HEK293 (cell line): ENCODE data around the gene NEURL1.

Experiments
- CTCF ChIA-PET: fragments of 350-600 bp; formaldehyde crosslinking; extraction: SDS; loops from one replicate; lab custom pipeline; 2021; ENCODE audit warnings: antibody characterized with exemption; lab: Yijun Ruan, JAX
- POLR2A ChIA-PET: fragments of 300-600 bp; formaldehyde crosslinking; extraction: SDS; loops from one replicate; lab custom pipeline; 2020; ENCODE audit warnings: antibody characterized with exemption, inconsistent platforms; lab: Yijun Ruan, JAX
- H3K27ac ChIP-seq: fragments of 200-500 bp; sonication (Bioruptor generic); 2 replicates; pipeline ENCODE4 v1.5.1; 2014; ENCODE audit warnings: low read depth, low read length, control low read depth, inconsistent platforms; ENCODE audit errors: extremely low read depth
- H3K36me3 ChIP-seq, 2 experiments: fragments of 200-500 bp in 1 of 2; sonication (Bioruptor generic) in 1 of 2; 1 replicate in 1 of 2; 2 replicates in 1 of 2; pipeline ENCODE4 v1.5.1; 2014 to 2017; ENCODE audit warnings: inconsistent platforms in 2 of 2, low read length in 2 of 2; ENCODE audit not compliant: control insufficient read depth in 2 of 2, insufficient read depth in 1 of 2
- H3K4me1 ChIP-seq: fragments of 200-500 bp; sonication (Bioruptor generic); 2 replicates; pipeline ENCODE4 v1.5.1; 2014; ENCODE audit warnings: mild to moderate bottlenecking, low read length, inconsistent platforms; ENCODE audit not compliant: control insufficient read depth, insufficient read depth
- H3K4me3 ChIP-seq: 2 replicates; pipeline ENCODE4 v1.5.1; 2011; ENCODE audit warnings: low read depth, mild to moderate bottlenecking, control low read depth, low read length, moderate library complexity
- H3K9me3 ChIP-seq: fragments of 200-500 bp; sonication (Bioruptor generic); 2 replicates; pipeline ENCODE4 v1.5.1; 2014; ENCODE audit warnings: low read depth, low read length, inconsistent platforms; ENCODE audit not compliant: control insufficient read depth, insufficient read depth
- HOXD13 ChIP-seq: sonication (generic); formaldehyde crosslinking; IDR thresholded peaks from 2 replicates; pipeline ENCODE4 v1.8.0; 2022; ENCODE audit warnings: missing genetic modification reagents, borderline replicate concordance
- MEIS1 ChIP-seq: sonication (generic); formaldehyde crosslinking; IDR thresholded peaks from 2 replicates; pipeline ENCODE4 v1.8.1; 2022; ENCODE audit warnings: missing genetic modification reagents, mild to moderate bottlenecking, borderline replicate concordance
- OSR2 ChIP-seq: fragments of 450-650 bp; formaldehyde crosslinking; IDR thresholded peaks from 2 replicates; pipeline ENCODE4 v1.5.1; 2016; ENCODE audit warnings: missing biosample characterization, missing genetic modification characterization
- ZFP41 ChIP-seq: fragments of 450-650 bp; formaldehyde crosslinking; IDR thresholded peaks from 2 replicates; pipeline ENCODE4 v1.5.1; 2016; ENCODE audit warnings: missing biosample characterization, missing genetic modification characterization, borderline replicate concordance
- ZFP69B ChIP-seq: fragments of 450-650 bp; formaldehyde crosslinking; IDR thresholded peaks from 2 replicates; pipeline ENCODE4 v1.5.1; 2016; ENCODE audit warnings: missing biosample characterization, missing genetic modification characterization
- ZNF10 ChIP-seq: fragments of 450-650 bp; formaldehyde crosslinking; IDR thresholded peaks from 2 replicates; pipeline ENCODE4 v1.5.1; 2017; ENCODE audit warnings: missing biosample characterization, missing genetic modification characterization
- ZNF112 ChIP-seq: fragments of 450-650 bp; formaldehyde crosslinking; IDR thresholded peaks from 2 replicates; pipeline ENCODE4 v1.5.0; 2017; ENCODE audit warnings: missing biosample characterization, missing genetic modification characterization
- ZNF140 ChIP-seq: fragments of 450-650 bp; formaldehyde crosslinking; IDR thresholded peaks from 2 replicates; pipeline ENCODE4 v1.5.1; 2016; ENCODE audit warnings: missing biosample characterization, missing genetic modification characterization
- ZNF23 ChIP-seq: fragments of 450-650 bp; formaldehyde crosslinking; IDR thresholded peaks from 2 replicates; pipeline ENCODE4 v1.5.1; 2016; ENCODE audit warnings: missing biosample characterization, missing genetic modification characterization, borderline replicate concordance
- ZNF239 ChIP-seq: fragments of 450-650 bp; formaldehyde crosslinking; IDR thresholded peaks from 2 replicates; pipeline ENCODE4 v1.5.1; 2016; ENCODE audit warnings: missing biosample characterization, missing genetic modification characterization
- ZNF302 ChIP-seq: fragments of 450-650 bp; formaldehyde crosslinking; IDR thresholded peaks from 2 replicates; pipeline ENCODE4 v1.5.1; 2016; ENCODE audit warnings: missing biosample characterization, missing genetic modification characterization, low read depth
- ZNF404 ChIP-seq: fragments of 450-650 bp; formaldehyde crosslinking; IDR thresholded peaks from 2 replicates; pipeline ENCODE4 v1.5.1; 2017; ENCODE audit warnings: missing biosample characterization, missing genetic modification characterization
- ZNF433 ChIP-seq: fragments of 450-650 bp; formaldehyde crosslinking; IDR thresholded peaks from 2 replicates; pipeline ENCODE4 v1.5.1; 2016; ENCODE audit warnings: missing biosample characterization, missing genetic modification characterization, low read depth
- ZNF501 ChIP-seq: fragments of 450-650 bp; formaldehyde crosslinking; IDR thresholded peaks from 2 replicates; pipeline ENCODE4 v1.5.1; 2016; ENCODE audit warnings: missing biosample characterization, missing genetic modification characterization
- ZNF521 ChIP-seq: fragments of 450-650 bp; formaldehyde crosslinking; IDR thresholded peaks from 2 replicates; pipeline ENCODE4 v1.5.1; 2017; ENCODE audit warnings: missing biosample characterization, mild to moderate bottlenecking, missing genetic modification characterization
- ZNF530 ChIP-seq: fragments of 450-650 bp; formaldehyde crosslinking; IDR thresholded peaks from 2 replicates; pipeline ENCODE4 v1.5.1; 2016; ENCODE audit warnings: low read depth, missing biosample characterization, missing genetic modification characterization
- ZNF596 ChIP-seq: fragments of 450-650 bp; IDR thresholded peaks from 2 replicates; pipeline ENCODE4 v1.5.0; 2018; ENCODE audit warnings: missing biosample characterization, mild to moderate bottlenecking, missing genetic modification characterization, moderate library complexity
- ZNF600 ChIP-seq: fragments of 450-650 bp; formaldehyde crosslinking; IDR thresholded peaks from 2 replicates; pipeline ENCODE4 v1.5.1; 2016; ENCODE audit warnings: missing biosample characterization, missing genetic modification characterization
- ZNF701 ChIP-seq: fragments of 450-650 bp; formaldehyde crosslinking; IDR thresholded peaks from 2 replicates; pipeline ENCODE4 v1.5.1; 2016; ENCODE audit warnings: missing biosample characterization, missing genetic modification characterization
- ZNF843 ChIP-seq: fragments of 450-650 bp; formaldehyde crosslinking; IDR thresholded peaks from 2 replicates; pipeline ENCODE4 v1.5.1; 2016; ENCODE audit warnings: missing biosample characterization, missing genetic modification characterization
- TF ChIP-seq, protein P1 (sequence below): fragments of 450-650 bp; formaldehyde crosslinking; IDR thresholded peaks from 2 replicates; pipeline ENCODE4 v1.5.1; 2016; ENCODE audit warnings: missing biosample characterization, missing genetic modification characterization
- TF ChIP-seq, protein P2 (sequence below): fragments of 450-650 bp; formaldehyde crosslinking; IDR thresholded peaks from 2 replicates; pipeline ENCODE4 v1.5.1; 2016; ENCODE audit warnings: missing biosample characterization, missing genetic modification characterization
- TF ChIP-seq, protein P3 (sequence below): fragments of 450-650 bp; formaldehyde crosslinking; IDR thresholded peaks from 2 replicates; pipeline ENCODE4; 2016; ENCODE audit warnings: missing biosample characterization, missing genetic modification characterization
- TF ChIP-seq, protein P4 (sequence below): fragments of 450-650 bp; formaldehyde crosslinking; IDR thresholded peaks from 2 replicates; pipeline ENCODE4 v1.5.1; 2017; ENCODE audit warnings: missing biosample characterization, missing genetic modification characterization
- TF ChIP-seq, protein P5 (sequence below): fragments of 450-650 bp; formaldehyde crosslinking; IDR thresholded peaks from 2 replicates; pipeline ENCODE4 v1.5.1; 2017; ENCODE audit warnings: missing biosample characterization, missing genetic modification characterization

The NEURL1 gene

DNA sequence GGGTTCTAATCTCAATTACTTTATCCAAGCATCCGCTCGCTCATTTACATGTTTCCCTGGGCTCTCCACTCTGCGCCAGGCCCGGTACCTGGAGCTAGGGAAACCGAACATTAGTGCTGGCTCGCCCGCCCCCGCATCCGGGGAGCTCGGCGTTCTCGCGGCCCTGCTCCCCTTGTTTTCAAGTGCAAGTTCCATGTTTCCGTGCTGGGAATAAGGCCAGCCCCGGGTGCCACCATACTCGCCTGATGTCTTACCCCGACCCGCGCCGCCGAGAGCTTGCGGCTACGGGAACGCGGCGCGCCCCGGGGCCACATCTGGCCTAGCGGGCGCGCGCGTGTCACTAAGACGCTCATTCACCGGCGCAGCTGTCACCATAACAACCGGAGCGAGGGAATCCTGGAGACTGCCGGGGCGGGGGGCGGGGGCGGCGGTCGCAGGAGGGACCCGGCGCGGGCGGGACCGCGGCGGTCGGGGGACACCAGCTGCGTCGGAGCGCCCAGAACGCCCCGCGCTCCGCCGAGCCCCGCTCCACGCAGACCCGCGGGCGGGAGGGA lies at the start of gene NEURL1 (continued):
- TF ChIP-seq, protein P1, sequence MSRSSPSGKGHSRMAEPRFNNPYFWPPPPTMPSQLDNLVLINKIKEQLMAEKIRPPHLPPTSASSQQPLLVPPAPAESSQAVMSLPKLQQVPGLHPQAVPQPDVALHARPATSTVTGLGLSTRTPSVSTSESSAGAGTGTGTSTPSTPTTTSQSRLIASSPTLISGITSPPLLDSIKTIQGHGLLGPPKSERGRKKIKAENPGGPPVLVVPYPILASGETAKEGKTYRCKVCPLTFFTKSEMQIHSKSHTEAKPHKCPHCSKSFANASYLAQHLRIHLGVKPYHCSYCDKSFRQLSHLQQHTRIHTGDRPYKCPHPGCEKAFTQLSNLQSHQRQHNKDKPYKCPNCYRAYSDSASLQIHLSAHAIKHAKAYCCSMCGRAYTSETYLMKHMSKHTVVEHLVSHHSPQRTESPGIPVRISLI (tag by site-specific recombination) = no peak

DNA sequence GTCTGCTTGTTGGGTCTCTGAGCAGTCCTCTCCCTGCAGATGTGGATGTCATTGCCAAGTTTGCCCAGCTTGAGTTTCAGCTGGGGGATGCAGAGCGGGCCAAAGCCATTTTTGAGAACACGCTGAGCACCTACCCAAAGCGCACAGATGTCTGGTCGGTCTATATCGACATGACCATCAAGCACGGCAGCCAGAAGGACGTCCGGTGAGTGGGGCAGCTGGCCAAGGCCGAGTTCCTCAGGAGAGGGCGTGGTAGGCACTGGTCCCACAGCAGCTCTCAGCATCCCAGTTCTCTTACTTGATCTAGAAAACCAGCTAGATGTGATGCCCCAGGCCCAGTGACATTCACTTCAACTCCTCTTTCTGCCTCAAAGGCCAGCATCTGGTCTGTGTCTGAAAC lies 49.0 kb upstream of the NEURL1 start:
- peaks cover 19 to 92% of the 10 kb centered on the region in 2 experiments; a peak in 2 of 3 replicates for H3K36me3 ChIP-seq
- POLR2A ChIA-PET = interaction anchor here (0.6 kb wide), 1 partner anchor 19 kb away, joined by 4 read pairs; no protein-coding TSS in a partner anchor
- no peaks in the 10 kb centered on the region for H3K4me1 ChIP-seq
- TF ChIP-seq ZFP41 (tag by site-specific recombination) (no peak), ZNF521 (tag by site-specific recombination) (no peak), ZNF843 (no peak), ZNF23 (no peak), ZNF112 (tag by site-specific recombination) (no peak), ZNF501 (no peak), ZNF433 (tag by site-specific recombination) (no peak), ZNF530 (tag by site-specific recombination) (no peak), MEIS1 (CRISPR knock-in tag) (no peak), OSR2 (tag by site-specific recombination) (no peak), ZNF10 (no peak), ZNF600 (tag by site-specific recombination) (no peak), ZNF701 (no peak), ZNF140 (tag by site-specific recombination) (no peak), ZNF302 (tag by site-specific recombination) (no peak)
- TF ChIP-seq, protein P2, sequence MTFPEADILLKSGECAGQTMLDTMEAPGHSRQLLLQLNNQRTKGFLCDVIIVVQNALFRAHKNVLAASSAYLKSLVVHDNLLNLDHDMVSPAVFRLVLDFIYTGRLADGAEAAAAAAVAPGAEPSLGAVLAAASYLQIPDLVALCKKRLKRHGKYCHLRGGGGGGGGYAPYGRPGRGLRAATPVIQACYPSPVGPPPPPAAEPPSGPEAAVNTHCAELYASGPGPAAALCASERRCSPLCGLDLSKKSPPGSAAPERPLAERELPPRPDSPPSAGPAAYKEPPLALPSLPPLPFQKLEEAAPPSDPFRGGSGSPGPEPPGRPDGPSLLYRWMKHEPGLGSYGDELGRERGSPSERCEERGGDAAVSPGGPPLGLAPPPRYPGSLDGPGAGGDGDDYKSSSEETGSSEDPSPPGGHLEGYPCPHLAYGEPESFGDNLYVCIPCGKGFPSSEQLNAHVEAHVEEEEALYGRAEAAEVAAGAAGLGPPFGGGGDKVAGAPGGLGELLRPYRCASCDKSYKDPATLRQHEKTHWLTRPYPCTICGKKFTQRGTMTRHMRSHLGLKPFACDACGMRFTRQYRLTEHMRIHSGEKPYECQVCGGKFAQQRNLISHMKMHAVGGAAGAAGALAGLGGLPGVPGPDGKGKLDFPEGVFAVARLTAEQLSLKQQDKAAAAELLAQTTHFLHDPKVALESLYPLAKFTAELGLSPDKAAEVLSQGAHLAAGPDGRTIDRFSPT (tag by site-specific recombination) = no peak
- no peak overlapping the region for H3K27ac ChIP-seq
- no peak overlapping the region for H3K4me3 ChIP-seq
- CTCF ChIA-PET = no interaction called here
- H3K9me3 ChIP-seq = no peaks in the 10 kb centered on the region

DNA sequence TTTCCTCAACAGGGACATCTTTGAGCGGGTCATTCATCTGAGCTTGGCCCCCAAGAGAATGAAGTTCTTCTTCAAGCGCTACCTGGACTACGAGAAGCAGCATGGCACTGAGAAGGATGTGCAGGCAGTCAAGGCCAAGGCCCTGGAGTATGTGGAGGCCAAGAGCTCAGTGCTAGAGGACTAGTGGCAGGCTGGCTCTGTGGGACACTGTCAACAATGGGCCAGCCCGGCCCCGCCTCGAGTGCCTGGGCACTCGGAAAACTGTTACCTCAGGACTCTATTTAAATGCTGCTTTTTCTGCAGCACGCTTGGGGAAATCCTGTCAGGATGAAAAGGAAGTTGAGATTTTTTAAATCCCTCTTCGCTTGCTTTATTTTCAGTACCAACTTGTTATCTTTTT lies 48.1 kb upstream of the NEURL1 start:
- TF ChIP-seq ZFP69B = no peak
- TF ChIP-seq HOXD13 (CRISPR knock-in tag) = no peak
- TF ChIP-seq, protein P3, sequence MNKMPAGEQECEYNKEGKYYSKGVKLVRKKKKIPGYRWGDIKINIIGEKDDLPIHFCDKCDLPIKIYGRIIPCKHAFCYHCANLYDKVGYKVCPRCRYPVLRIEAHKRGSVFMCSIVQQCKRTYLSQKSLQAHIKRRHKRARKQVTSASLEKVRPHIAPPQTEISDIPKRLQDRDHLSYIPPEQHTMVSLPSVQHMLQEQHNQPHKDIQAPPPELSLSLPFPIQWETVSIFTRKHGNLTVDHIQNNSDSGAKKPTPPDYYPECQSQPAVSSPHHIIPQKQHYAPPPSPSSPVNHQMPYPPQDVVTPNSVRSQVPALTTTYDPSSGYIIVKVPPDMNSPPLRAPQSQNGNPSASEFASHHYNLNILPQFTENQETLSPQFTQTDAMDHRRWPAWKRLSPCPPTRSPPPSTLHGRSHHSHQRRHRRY (tag by site-specific recombination) = no peak
- TF ChIP-seq ZNF404 = no peak
- TF ChIP-seq ZNF596 (tag by site-specific recombination) = no peak
- TF ChIP-seq, protein P4, sequence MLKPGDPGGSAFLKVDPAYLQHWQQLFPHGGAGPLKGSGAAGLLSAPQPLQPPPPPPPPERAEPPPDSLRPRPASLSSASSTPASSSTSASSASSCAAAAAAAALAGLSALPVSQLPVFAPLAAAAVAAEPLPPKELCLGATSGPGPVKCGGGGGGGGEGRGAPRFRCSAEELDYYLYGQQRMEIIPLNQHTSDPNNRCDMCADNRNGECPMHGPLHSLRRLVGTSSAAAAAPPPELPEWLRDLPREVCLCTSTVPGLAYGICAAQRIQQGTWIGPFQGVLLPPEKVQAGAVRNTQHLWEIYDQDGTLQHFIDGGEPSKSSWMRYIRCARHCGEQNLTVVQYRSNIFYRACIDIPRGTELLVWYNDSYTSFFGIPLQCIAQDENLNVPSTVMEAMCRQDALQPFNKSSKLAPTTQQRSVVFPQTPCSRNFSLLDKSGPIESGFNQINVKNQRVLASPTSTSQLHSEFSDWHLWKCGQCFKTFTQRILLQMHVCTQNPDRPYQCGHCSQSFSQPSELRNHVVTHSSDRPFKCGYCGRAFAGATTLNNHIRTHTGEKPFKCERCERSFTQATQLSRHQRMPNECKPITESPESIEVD (tag by site-specific recombination) = no peak
- TF ChIP-seq, protein P5, sequence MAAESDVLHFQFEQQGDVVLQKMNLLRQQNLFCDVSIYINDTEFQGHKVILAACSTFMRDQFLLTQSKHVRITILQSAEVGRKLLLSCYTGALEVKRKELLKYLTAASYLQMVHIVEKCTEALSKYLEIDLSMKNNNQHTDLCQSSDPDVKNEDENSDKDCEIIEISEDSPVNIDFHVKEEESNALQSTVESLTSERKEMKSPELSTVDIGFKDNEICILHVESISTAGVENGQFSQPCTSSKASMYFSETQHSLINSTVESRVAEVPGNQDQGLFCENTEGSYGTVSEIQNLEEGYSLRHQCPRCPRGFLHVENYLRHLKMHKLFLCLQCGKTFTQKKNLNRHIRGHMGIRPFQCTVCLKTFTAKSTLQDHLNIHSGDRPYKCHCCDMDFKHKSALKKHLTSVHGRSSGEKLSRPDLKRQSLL (tag by site-specific recombination) = no peak
- TF ChIP-seq ZNF239 (tag by site-specific recombination) = no peak
- Histone ChIP-seq H3K36me3 (peaks cover 16 to 92% of the 10 kb centered on the region in 2 experiments; a peak in 2 of 3 replicates), H3K4me3 (no peak overlapping the region), H3K4me1 (no peaks in the 10 kb centered on the region), H3K27ac (no peak overlapping the region), H3K9me3 (no peaks in the 10 kb centered on the region)
- ChIA-PET POLR2A (interaction anchor here (0.5 kb wide), 1 partner anchor 16 kb away, joined by 3 read pairs; no protein-coding TSS in a partner anchor), CTCF (interaction anchor here (0.7 kb wide), 1 partner anchor 29 kb away, joined by 3 read pairs; no protein-coding TSS in a partner anchor)
